ENCODE measurements around the gene KBTBD12.

The KBTBD12 gene

GRCh38 chr3:127914584-127914983 is 448 bp upstream of the KBTBD12 start:
- no peaks in the 10 kb centered on the region for H3K36me3 Mint-ChIP-seq (ENCODE audit: low read depth)
- no peak overlapping the region for H3K4me3 Mint-ChIP-seq
- H3K4me1 Mint-ChIP-seq (ENCODE audit: low read depth), result peaks cover 4% of the 10 kb centered on the region
- peaks cover 45% of the 10 kb centered on the region for H3K27me3 Mint-ChIP-seq (ENCODE audit: low read depth)
- no peak overlapping the region for H3K27ac Mint-ChIP-seq
- no peaks in the 10 kb centered on the region for H3K9me3 Mint-ChIP-seq

DNA sequence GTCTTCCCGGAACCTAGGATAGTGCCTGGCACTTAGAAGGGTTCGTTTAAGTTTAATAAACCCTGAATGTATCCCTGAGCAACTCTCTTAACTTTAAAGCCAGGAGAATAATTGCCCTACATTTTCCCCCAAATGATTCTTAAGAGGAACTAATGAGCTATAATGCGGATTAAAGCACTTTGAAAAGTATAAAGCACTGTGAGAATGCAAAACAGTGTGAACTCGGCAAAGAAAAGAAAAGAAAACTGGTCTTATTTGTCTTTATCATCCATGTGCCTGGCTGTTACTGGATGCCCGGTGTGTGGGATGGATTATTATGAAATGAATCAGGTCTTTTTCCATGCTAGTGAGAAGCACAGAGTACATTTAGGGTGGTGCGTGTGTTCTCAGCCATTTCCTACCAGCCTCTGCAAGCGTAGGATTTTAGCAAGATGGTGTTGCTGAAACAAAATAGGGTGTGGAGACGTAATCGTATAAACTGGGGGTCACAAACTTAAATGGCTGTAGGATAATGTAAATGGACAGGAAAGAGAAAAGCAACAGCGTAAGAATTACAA is 983 bp downstream of the KBTBD12 start:
- Mint-ChIP-seq H3K36me3 (ENCODE audit: low read depth) (no peaks in the 10 kb centered on the region), H3K9me3 (no peaks in the 10 kb centered on the region), H3K27me3 (ENCODE audit: low read depth) (peaks cover 52% of the 10 kb centered on the region), H3K4me1 (ENCODE audit: low read depth) (peaks cover 4% of the 10 kb centered on the region), H3K4me3 (no peak overlapping the region), H3K27ac (no peak overlapping the region)

- peaks cover 49% of the 10 kb centered on the region for H3K27me3 Mint-ChIP-seq (ENCODE audit: low read depth)
- no peaks in the 10 kb centered on the region for H3K9me3 Mint-ChIP-seq
- H3K4me1 Mint-ChIP-seq (ENCODE audit: low read depth), result peaks cover 7% of the 10 kb centered on the region
- no peaks in the 10 kb centered on the region for H3K36me3 Mint-ChIP-seq (ENCODE audit: low read depth)
- H3K27ac Mint-ChIP-seq, result no peak overlapping the region
- H3K4me3 Mint-ChIP-seq, result no peak overlapping the region
Measured at GRCh38 chr3:127920738-127921137, 5.7 kb downstream of the KBTBD12 start.

GRCh38 chr3:127923611-127924010 is 8.6 kb downstream of the KBTBD12 start:
- H3K4me1 Mint-ChIP-seq (ENCODE audit: low read depth), result peaks cover 6% of the 10 kb centered on the region
- no peak overlapping the region for H3K4me3 Mint-ChIP-seq
- no peak overlapping the region for H3K27ac Mint-ChIP-seq
- no peaks in the 10 kb centered on the region for H3K9me3 Mint-ChIP-seq
- no peaks in the 10 kb centered on the region for H3K36me3 Mint-ChIP-seq (ENCODE audit: low read depth)
- H3K27me3 Mint-ChIP-seq (ENCODE audit: low read depth), result peaks cover 40% of the 10 kb centered on the region

DNA sequence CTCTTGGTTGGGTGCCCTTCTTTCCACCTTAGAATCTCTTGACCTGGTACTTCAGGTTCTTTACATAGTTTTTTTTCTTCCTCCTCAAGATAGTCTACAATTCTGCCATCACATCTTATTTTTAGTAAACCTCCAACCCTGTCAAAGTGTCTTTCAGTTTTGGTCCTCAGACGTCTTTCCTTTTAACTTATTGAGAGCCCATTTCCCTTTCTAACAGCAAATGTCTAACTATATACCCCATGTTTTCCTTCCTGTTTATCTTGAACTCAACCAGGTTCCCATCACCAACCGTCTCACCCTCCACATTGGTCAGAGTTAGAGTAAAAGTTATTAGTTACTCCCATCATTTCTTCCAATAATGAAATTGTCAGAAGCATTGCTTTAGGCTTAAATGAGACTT is 10.4 kb downstream of the KBTBD12 start:
- H3K27me3 Mint-ChIP-seq (ENCODE audit: low read depth), result peaks cover 34% of the 10 kb centered on the region

GRCh38 chr3:127927829-127928604 is 13.0 kb downstream of the KBTBD12 start:
- Mint-ChIP-seq H3K4me1 (ENCODE audit: low read depth) (peaks cover 6% of the 10 kb centered on the region), H3K4me3 (no peak overlapping the region), H3K9me3 (no peaks in the 10 kb centered on the region), H3K27ac (no peak overlapping the region), H3K27me3 (ENCODE audit: low read depth) (peaks cover 36% of the 10 kb centered on the region), H3K36me3 (ENCODE audit: low read depth) (no peaks in the 10 kb centered on the region)

More for the DNA sequence above, 10.4 kb downstream of the KBTBD12 start:
- no peaks in the 10 kb centered on the region for H3K36me3 Mint-ChIP-seq (ENCODE audit: low read depth)
- H3K4me1 Mint-ChIP-seq (ENCODE audit: low read depth), result peaks cover 6% of the 10 kb centered on the region
- no peak overlapping the region for H3K27ac Mint-ChIP-seq
- no peak overlapping the region for H3K4me3 Mint-ChIP-seq
- no peaks in the 10 kb centered on the region for H3K9me3 Mint-ChIP-seq

DNA sequence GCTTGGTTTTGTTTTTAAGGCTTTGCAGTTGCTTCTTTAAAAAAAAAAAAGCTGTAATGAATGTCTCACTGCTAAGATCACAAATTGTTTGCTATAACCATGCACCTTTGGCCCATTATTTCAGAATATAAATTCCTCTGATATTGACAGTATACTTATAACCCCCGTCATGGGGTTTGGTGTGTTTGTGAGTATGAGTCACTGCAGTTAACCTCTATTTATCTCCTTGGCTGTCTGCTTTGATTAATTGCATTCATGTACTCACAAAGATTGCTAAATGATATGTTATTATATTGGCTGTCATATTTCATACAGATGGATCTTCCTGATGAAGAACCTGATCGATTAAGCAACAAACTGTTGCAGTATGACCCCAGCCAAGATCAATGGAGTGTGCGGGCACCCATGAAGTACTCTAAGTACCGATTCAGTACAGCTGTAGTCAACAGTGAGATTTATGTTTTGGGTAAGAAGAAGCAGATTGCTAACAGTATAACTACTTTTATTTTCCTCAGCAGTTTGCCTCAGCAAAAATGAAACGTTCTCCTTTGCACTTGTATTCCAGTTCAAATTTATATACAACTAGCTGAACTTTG is 14.9 kb downstream of the KBTBD12 start:
- Mint-ChIP-seq H3K27ac (no peak overlapping the region), H3K4me3 (no peak overlapping the region), H3K4me1 (ENCODE audit: low read depth) (peaks cover 6% of the 10 kb centered on the region), H3K9me3 (no peaks in the 10 kb centered on the region), H3K27me3 (ENCODE audit: low read depth) (peaks cover 40% of the 10 kb centered on the region), H3K36me3 (ENCODE audit: low read depth) (no peaks in the 10 kb centered on the region)

- Mint-ChIP-seq H3K4me1 (ENCODE audit: low read depth) (no peaks in the 10 kb centered on the region), H3K9me3 (no peaks in the 10 kb centered on the region), H3K4me3 (no peak overlapping the region), H3K36me3 (ENCODE audit: low read depth) (no peaks in the 10 kb centered on the region), H3K27me3 (ENCODE audit: low read depth) (peaks cover 37% of the 10 kb centered on the region), H3K27ac (no peak overlapping the region)
Measured at GRCh38 chr3:127933396-127933795, 18.4 kb downstream of the KBTBD12 start.

DNA sequence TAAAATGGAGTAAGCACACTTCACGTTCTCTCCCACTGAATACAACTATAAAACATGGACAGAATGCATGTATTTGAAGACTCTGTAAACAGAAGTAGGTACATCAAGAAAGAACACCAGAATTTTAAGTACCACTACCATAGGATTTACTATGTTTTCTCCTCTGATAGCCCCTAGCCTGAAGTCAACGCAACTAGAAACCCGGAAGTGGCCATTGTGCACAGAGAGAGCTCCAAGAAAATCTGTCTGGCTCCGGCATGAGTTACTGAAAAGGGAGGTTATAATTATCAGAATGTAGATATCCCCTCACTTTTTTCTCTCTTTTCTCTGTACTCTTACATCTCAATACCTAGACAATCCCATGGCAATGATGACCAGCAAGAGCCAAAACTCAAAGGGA is 23.8 kb downstream of the KBTBD12 start:
- H3K4me1 Mint-ChIP-seq (ENCODE audit: low read depth), result no peaks in the 10 kb centered on the region
- H3K27ac Mint-ChIP-seq, result no peak overlapping the region
- H3K36me3 Mint-ChIP-seq (ENCODE audit: low read depth), result no peaks in the 10 kb centered on the region
- peaks cover 44% of the 10 kb centered on the region for H3K27me3 Mint-ChIP-seq (ENCODE audit: low read depth)
- H3K4me3 Mint-ChIP-seq, result no peak overlapping the region
- no peaks in the 10 kb centered on the region for H3K9me3 Mint-ChIP-seq

DNA sequence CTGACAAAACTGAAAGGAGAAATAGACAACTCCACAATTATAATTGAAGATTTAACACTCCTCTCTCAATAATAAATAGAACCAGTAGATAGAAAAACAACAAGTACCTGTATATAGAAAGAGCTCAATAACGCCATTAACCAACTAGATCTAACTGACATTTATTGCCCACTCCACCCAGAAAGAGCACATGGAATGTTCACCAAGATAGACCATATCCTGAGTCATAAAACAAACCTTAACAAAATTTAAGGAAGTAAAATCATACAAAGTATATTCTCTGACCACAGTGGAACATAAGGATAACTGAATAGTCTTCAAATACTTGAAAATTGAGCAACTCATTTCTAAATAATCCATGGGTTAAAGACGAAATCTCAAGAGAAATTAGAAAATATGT is 25.1 kb downstream of the KBTBD12 start:
- no peaks in the 10 kb centered on the region for H3K36me3 Mint-ChIP-seq (ENCODE audit: low read depth)
- no peak overlapping the region for H3K27ac Mint-ChIP-seq
- peaks cover 34% of the 10 kb centered on the region for H3K27me3 Mint-ChIP-seq (ENCODE audit: low read depth)
- H3K4me1 Mint-ChIP-seq (ENCODE audit: low read depth), result no peaks in the 10 kb centered on the region
- no peaks in the 10 kb centered on the region for H3K9me3 Mint-ChIP-seq
- no peak overlapping the region for H3K4me3 Mint-ChIP-seq

GRCh38 chr3:127942613-127943012 is 27.6 kb downstream of the KBTBD12 start:
- Mint-ChIP-seq H3K27ac (no peak overlapping the region), H3K9me3 (no peaks in the 10 kb centered on the region), H3K36me3 (ENCODE audit: low read depth) (no peaks in the 10 kb centered on the region), H3K4me1 (ENCODE audit: low read depth) (no peaks in the 10 kb centered on the region), H3K4me3 (no peak overlapping the region), H3K27me3 (ENCODE audit: low read depth) (peaks cover 30% of the 10 kb centered on the region)

- H3K27ac Mint-ChIP-seq, result no peak overlapping the region
- H3K9me3 Mint-ChIP-seq, result no peaks in the 10 kb centered on the region
- H3K36me3 Mint-ChIP-seq (ENCODE audit: low read depth), result no peaks in the 10 kb centered on the region
- H3K4me3 Mint-ChIP-seq, result no peak overlapping the region
- H3K4me1 Mint-ChIP-seq (ENCODE audit: low read depth), result no peaks in the 10 kb centered on the region
- H3K27me3 Mint-ChIP-seq (ENCODE audit: low read depth), result peaks cover 38% of the 10 kb centered on the region
Measured at GRCh38 chr3:127948211-127948610, 33.2 kb downstream of the KBTBD12 start.

DNA sequence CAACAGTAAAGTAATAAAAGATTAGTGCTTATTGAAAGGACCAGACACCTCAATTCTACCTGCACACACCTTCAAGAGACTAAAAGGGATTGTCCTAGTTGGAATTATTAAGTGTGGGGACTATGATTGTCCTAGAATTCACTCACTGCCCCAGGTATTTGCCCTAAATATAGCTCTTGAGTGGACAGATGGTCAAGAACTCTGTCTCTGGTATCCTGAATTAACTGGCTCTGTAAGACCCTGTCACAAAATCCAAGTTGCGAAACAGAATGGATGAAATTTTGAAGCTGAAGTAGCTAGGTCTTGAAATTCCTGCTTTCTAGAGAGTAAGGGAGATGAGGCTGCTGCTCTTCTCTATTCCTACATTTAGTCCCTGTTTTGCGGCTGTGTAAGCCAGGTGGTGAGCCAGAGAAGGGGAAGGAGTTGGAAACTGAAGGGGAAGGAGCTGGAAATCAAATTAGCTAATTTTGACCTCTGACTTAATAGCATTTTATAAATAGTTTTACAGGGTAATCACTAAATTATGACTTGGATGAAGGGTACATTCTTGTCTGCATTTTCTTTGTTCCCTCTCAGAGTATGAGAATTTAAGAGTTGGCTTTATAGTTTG is 34.5 kb downstream of the KBTBD12 start:
- no peak overlapping the region for H3K27ac Mint-ChIP-seq
- H3K9me3 Mint-ChIP-seq, result no peaks in the 10 kb centered on the region
- H3K4me3 Mint-ChIP-seq, result no peak overlapping the region
- no peaks in the 10 kb centered on the region for H3K4me1 Mint-ChIP-seq (ENCODE audit: low read depth)
- H3K27me3 Mint-ChIP-seq (ENCODE audit: low read depth), result peaks cover 41% of the 10 kb centered on the region
- H3K36me3 Mint-ChIP-seq (ENCODE audit: low read depth), result no peaks in the 10 kb centered on the region

DNA sequence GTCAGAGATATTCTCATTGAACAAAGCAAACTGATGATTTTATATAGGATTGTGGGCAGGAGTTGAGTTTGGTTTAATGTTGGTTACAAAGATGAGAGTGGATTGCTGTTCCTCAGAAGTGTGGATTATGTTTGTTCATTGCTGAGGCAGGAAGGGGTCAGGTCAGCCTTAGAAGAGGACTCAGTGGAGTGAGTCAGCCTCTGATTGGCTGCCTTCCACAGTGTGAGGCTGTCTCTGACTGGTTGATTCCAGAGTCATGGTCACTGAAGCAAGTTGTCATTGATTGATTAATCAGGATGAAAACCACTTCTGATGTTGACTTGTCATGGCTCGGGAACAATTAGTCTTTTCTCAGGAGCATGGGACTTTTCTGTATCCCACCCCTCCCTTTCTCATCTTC is 36.2 kb downstream of the KBTBD12 start:
- Mint-ChIP-seq H3K9me3 (no peaks in the 10 kb centered on the region), H3K36me3 (ENCODE audit: low read depth) (no peaks in the 10 kb centered on the region), H3K27me3 (ENCODE audit: low read depth) (peaks cover 48% of the 10 kb centered on the region), H3K4me1 (ENCODE audit: low read depth) (no peaks in the 10 kb centered on the region), H3K4me3 (no peak overlapping the region), H3K27ac (no peak overlapping the region)

All from T-helper 1 cell treated with Interleukin-12 subunit alpha and Interleukin-12 subunit beta and Interleukin-4 antibody, amounts not matched to agents 30 μg/mL and 1 μg/mL, for 36 hours (primary cell).